K562 (cell line): ENCODE measurements around the gene DDRGK1. TPM values are rescaled to one million over a fixed set of nuclear protein-coding genes. Genes with fewer than 3 reads are reported as not detected.

Experiments
- ATAC-seq: fragments of 200-7000 bp; cut with Tn5 transposase; 3 replicates; pipeline ENCODE4 v1.9.1; 2020; ENCODE audit warnings: moderate library complexity
- BruUV-seq: library from RNA; stranded (reverse); fragments of 400-500 nt; replicated peaks from 2 replicates; lab custom pipeline; 2021; lab: Mats Ljungman, UMichigan
- CTCF ChIA-PET: fragments of 300-600 bp; formaldehyde crosslinking; extraction: SDS; loops from one replicate; lab custom pipeline; 2021; ENCODE audit warnings: low intra/inter-chr PET ratio; lab: Yijun Ruan, JAX
- POLR2A ChIA-PET: fragments of 300-600, 350-650 bp; sonication (Branson Sonifier 250); formaldehyde crosslinking; extraction: SDS; loops from one replicate; lab custom pipeline; 2021; ENCODE audit warnings: antibody characterized with exemption, inconsistent platforms; lab: Yijun Ruan, JAX
- DNase-seq, 4 experiments: peaks; one replicate each; pipeline versions ENCODE4 v3.0.0 to v3.0.0-alpha.2; 2011 to 2018; ENCODE audit warnings: low spot score in 3 of 4, mixed read lengths in 3 of 4; ENCODE audit errors: extremely low read depth in 1 of 4
- FAIRE-seq: peaks from 2 replicates; lab custom pipeline; 2011; peaks lifted over from hg19 to GRCh38; lab: Jason Lieb, UNC
- H2AFZ ChIP-seq: 2 replicates; pipeline ENCODE4 v1.6.0; 2011; ENCODE audit warnings: low read depth, low read length, control low read depth, inconsistent platforms
- H3K27ac ChIP-seq: fragments of 200-600 bp; 3 replicates; pipeline ENCODE4 v1.8.0; 2011; ENCODE audit warnings: low read depth, mild to moderate bottlenecking, control low read depth, inconsistent platforms, low read length, moderate library complexity, mixed read lengths; ENCODE audit errors: extremely low read depth
- H3K27me3 ChIP-seq, 2 experiments: fragments of 300-600 bp in 1 of 2; 2 replicates in 1 of 2; 3 replicates in 1 of 2; pipeline versions ENCODE4 v1.6.0 to v1.8.0; 2011; ENCODE audit warnings: inconsistent platforms in 2 of 2, low read length in 2 of 2, mild to moderate bottlenecking in 1 of 2, mixed read lengths in 1 of 2, moderate library complexity in 1 of 2; ENCODE audit not compliant: control insufficient read depth in 2 of 2, insufficient read depth in 2 of 2
- H3K36me3 ChIP-seq: fragments of 300-600 bp; 3 replicates; pipeline ENCODE4 v1.8.0; 2011; ENCODE audit warnings: mild to moderate bottlenecking, low read length, inconsistent platforms; ENCODE audit not compliant: control insufficient read depth, insufficient read depth
- H3K4me1 ChIP-seq, 2 experiments: fragments of 200-600 bp in 1 of 2; replicated peaks in 1 of 2; 2 replicates in 1 of 2; 3 replicates in 1 of 2; pipeline versions ENCODE4 v1.5.1 to v1.8.0; 2011; ENCODE audit warnings: inconsistent platforms in 2 of 2, low read length in 2 of 2, mild to moderate bottlenecking in 1 of 2, mixed read lengths in 1 of 2, moderate library complexity in 1 of 2; ENCODE audit not compliant: control insufficient read depth in 2 of 2, insufficient read depth in 2 of 2
- H3K4me2 ChIP-seq: 2 replicates; pipeline ENCODE4 v1.6.1; 2011; ENCODE audit warnings: low read length, control low read depth, inconsistent platforms, mixed read lengths; ENCODE audit not compliant: insufficient read depth
- H3K4me3 ChIP-seq: fragments of 200-600 bp; sonication (generic), shearing (Covaris generic); 2 replicates; pipeline ENCODE4 v1.5.1; 2016; ENCODE audit warnings: control low read depth, inconsistent platforms
- H3K79me2 ChIP-seq: fragments of 200-600 bp; 3 replicates; pipeline ENCODE4 v1.8.0; 2011; ENCODE audit warnings: low read length, inconsistent platforms; ENCODE audit not compliant: control insufficient read depth, insufficient read depth
- H3K9ac ChIP-seq, 2 experiments: 2 replicates each; pipeline versions ENCODE4 v1.6.0 to v1.6.1; 2011; ENCODE audit warnings: low read depth in 2 of 2, low read length in 2 of 2, control low read depth in 1 of 2, inconsistent platforms in 1 of 2, mild to moderate bottlenecking in 1 of 2, mixed read lengths in 1 of 2; ENCODE audit not compliant: insufficient read depth in 1 of 2
- H3K9me1 ChIP-seq: one replicate; pipeline ENCODE4 v1.6.0; 2011; ENCODE audit warnings: inconsistent platforms, mild to moderate bottlenecking, low read length, moderate library complexity; ENCODE audit not compliant: control insufficient read depth, insufficient read depth
- H3K9me3 ChIP-seq: replicated peaks from 2 replicates; pipeline ENCODE4 v1.5.1; 2011; ENCODE audit warnings: low read depth, low read length, inconsistent platforms; ENCODE audit not compliant: control insufficient read depth, insufficient read depth
- H4K20me1 ChIP-seq: replicated peaks from 2 replicates; pipeline ENCODE4 v1.6.1; 2011; ENCODE audit warnings: low read length, inconsistent platforms, mixed read lengths; ENCODE audit not compliant: control insufficient read depth, insufficient read depth
- ARHGAP35 ChIP-seq: fragments of 450-650 bp; IDR thresholded peaks from 2 replicates; pipeline ENCODE4 v1.6.1; 2018; ENCODE audit not compliant: partially characterized antibody
- ARID2 ChIP-seq: fragments of 450-650 bp; IDR thresholded peaks from 2 replicates; pipeline ENCODE4 v1.6.1; 2017; ENCODE audit warnings: antibody characterized with exemption, mild to moderate bottlenecking
- HLTF ChIP-seq: fragments of 450-650 bp; IDR thresholded peaks from 2 replicates; pipeline ENCODE4 v1.6.1; 2016
- HNRNPUL1 ChIP-seq: fragments of 200-400 bp; formaldehyde crosslinking; IDR thresholded peaks from 2 replicates; pipeline ENCODE4 v1.6.1; 2017; ENCODE audit warnings: low read length
- MEF2A ChIP-seq: IDR thresholded peaks from 2 replicates; pipeline ENCODE4 v1.6.1; 2011; ENCODE audit warnings: low read depth, mild to moderate bottlenecking, low read length, moderate library complexity; ENCODE audit not compliant: control insufficient read depth
- MTA3 ChIP-seq: fragments of 450-650 bp; formaldehyde crosslinking; IDR thresholded peaks from 2 replicates; pipeline ENCODE4 v1.6.1; 2017; ENCODE audit warnings: mild to moderate bottlenecking, borderline replicate concordance
- RBM34 ChIP-seq: fragments of 200-400 bp; formaldehyde crosslinking; IDR thresholded peaks from 2 replicates; pipeline ENCODE4 v1.6.1; 2018; ENCODE audit warnings: low read length, borderline replicate concordance; ENCODE audit not compliant: insufficient read depth
- VEZF1 ChIP-seq: fragments of 200-800 bp; sonication (Bioruptor generic); IDR thresholded peaks from 2 replicates; pipeline ENCODE4 v1.6.1; 2017; ENCODE audit warnings: missing genetic modification characterization, missing compliant biosample characterization
- ZNF224 ChIP-seq: sonication (generic); formaldehyde crosslinking; IDR thresholded peaks from 2 replicates; pipeline ENCODE4 v1.8.0; 2022; ENCODE audit warnings: mild to moderate bottlenecking, missing genetic modification reagents
- ZNF583 ChIP-seq: fragments of 250-450 bp; sonication (Bioruptor Pico); IDR thresholded peaks from 2 replicates; pipeline ENCODE4 v1.4.0; 2020
- ZNF740 ChIP-seq, 3 experiments: fragments of 200-800 bp in 1 of 3; sonication (Bioruptor generic) in 1 of 3; sonication (generic) in 1 of 3; formaldehyde crosslinking in 1 of 3; IDR thresholded peaks; 2 replicates each; pipeline versions ENCODE4 v1.6.1 to v1.8.0; 2016 to 2022; ENCODE audit warnings: mild to moderate bottlenecking in 2 of 3, missing compliant biosample characterization in 2 of 3, missing genetic modification characterization in 2 of 3, missing genetic modification reagents in 1 of 3
- WGBS: fragments of 100-300 bp; shearing (Covaris generic); methylation state at CpG from one replicate; pipeline ENCODE4 v1.1.6; 2016; ENCODE audit warnings: low coverage, mixed read lengths; ENCODE audit not compliant: insufficient coverage; ENCODE audit errors: missing lambda C conversion rate; 5-methylcytosine and 5-hydroxymethylcytosine counted together
- in situ Hi-C: fragments of 300-500 bp; cut with MboI; formaldehyde crosslinking; loops from 4 replicates; pipeline ENCODE4 v1.15.0; 2018; ENCODE audit warnings: inconsistent platforms, mixed read lengths
- intact Hi-C: fragments of 100-400 bp; cut with micrococcal nuclease; formaldehyde crosslinking; loops from 2 replicates; pipeline ENCODE4 v1.14.2; 2022
- polyA plus RNA-seq, 8 experiments: library from polyadenylated mRNA; depleted of rRNA in 4 of 8; stranded (reverse) in 5 of 8; unstranded in 3 of 8; fragments of >200 nt; fragmentation: Nextera tagmentation in 2 of 8; fragmentation: Illumina TruSeq in 1 of 8; extraction: Ambion mirVana in 2 of 8; extraction: Trizol in 1 of 8; gene quantifications; 2 replicates each; pipeline versions ENCODE4 v1.2.1 to v1.2.3, GENCODE V29; 2011 to 2014; ENCODE audit warnings: inconsistent platforms in 1 of 8, missing spikeins in 1 of 8
- total RNA-seq, 7 experiments: library from RNA; depleted of rRNA in 6 of 7; stranded (reverse); fragments of >200 nt in 6 of 7; fragmentation: Illumina TruSeq in 2 of 7; extraction: Trizol in 2 of 7; gene quantifications; 2 replicates each; pipeline versions ENCODE4 v1.2.1 to v1.2.3, GENCODE V29; 2011 to 2021; ENCODE audit warnings: low replicate concordance in 1 of 7

Gene DDRGK1
- total and polyA plus RNA-seq, 9 of the 15 experiments (the other 6 are each of a cell fraction or from before 2014, with no cell fraction given): 2.3 to 54.4 (median 29.1) TPM

GRCh38 chr20:3231889-3232588 lies 27.6 kb upstream of the DDRGK1 start (continued):
- TF ChIP-seq RBM34: no peak

- H3K9me1 ChIP-seq: no peaks in the 10 kb centered on the region
- no peaks in the 10 kb centered on the region for H3K36me3 ChIP-seq
- no peak for ATAC-seq
- H3K4me3 ChIP-seq: no peak overlapping the region
- no peak overlapping the region for H3K27ac ChIP-seq
- ChIA-PET CTCF (no interaction called here), POLR2A (no interaction called here)
- DNase-seq: no peak
- no peaks in the 10 kb centered on the region for H4K20me1 ChIP-seq
- no peak overlapping the region for H3K4me2 ChIP-seq
- intact Hi-C loops: no loop called here
- no peak overlapping the region for H2AFZ ChIP-seq
- FAIRE-seq: no peak
- in situ Hi-C loops: no loop called here
- WGBS: 79% methylated on average over 5 of the region's 21 CpGs
- no TSS peak for BruUV-seq
- peaks cover 0 to 24% of the 10 kb centered on the region in 2 experiments; a peak in 2 of 5 replicates for H3K4me1 ChIP-seq
- H3K79me2 ChIP-seq: no peaks in the 10 kb centered on the region
- no peak overlapping the region for H3K9ac ChIP-seq
- no peaks in the 10 kb centered on the region for H3K9me3 ChIP-seq
- H3K27me3 ChIP-seq: 0 out of 5 replicates have a peak, but pooled peaks cover 0 to 7% of the 10 kb centered on the region in 2 experiments
- TF ChIP-seq VEZF1: no peak
- TF ChIP-seq HNRNPUL1: no peak
- TF ChIP-seq HLTF: no peak
- no peak for TF ChIP-seq ARHGAP35
- TF ChIP-seq ARID2: no peak
- TF ChIP-seq ZNF224 (CRISPR knock-in tag): no peak
- no peak for TF ChIP-seq MEF2A
- no peak for TF ChIP-seq ZNF740 (CRISPR knock-in tag; IDR thresholded peaks at IDR 0.05)
- no peak for TF ChIP-seq ZNF740 (tag; IDR thresholded peaks at IDR 0.05)
- no peak for TF ChIP-seq ZNF583
- TF ChIP-seq MTA3: no peak
Measured at GRCh38 chr20:3231116-3231515, 26.6 kb upstream of the DDRGK1 start.
